Progenitor cell of endocrine pancreas (in vitro differentiated cells): ENCODE results near the gene NR5A2. TPM values are rescaled to one million over a fixed set of nuclear protein-coding genes. Genes with fewer than 3 reads are reported as not detected.

Experiments
- DNase-seq: peaks from one replicate; pipeline ENCODE4 v3.0.0; 2021; ENCODE audit warnings: low spot score; ENCODE audit not compliant: unreplicated experiment
- H3K27ac Mint-ChIP-seq: 2 replicates; pipeline ENCODE4 v1.8.0; 2021; ENCODE audit warnings: mild to moderate bottlenecking, moderate library complexity, mixed read lengths
- H3K27me3 Mint-ChIP-seq: 2 replicates; pipeline ENCODE4 v1.8.0; 2021; ENCODE audit warnings: mixed read lengths
- H3K36me3 Mint-ChIP-seq: 2 replicates; pipeline ENCODE4 v1.8.0; 2022; ENCODE audit warnings: mixed read lengths; ENCODE audit not compliant: insufficient read depth
- H3K4me1 Mint-ChIP-seq: 2 replicates; pipeline ENCODE4 v1.8.0; 2021; ENCODE audit warnings: low read depth, mixed read lengths
- H3K4me3 Mint-ChIP-seq: 2 replicates; pipeline ENCODE4 v1.8.0; 2021; ENCODE audit warnings: low read depth, mild to moderate bottlenecking, moderate library complexity, mixed read lengths
- H3K9me3 Mint-ChIP-seq: 2 replicates; pipeline ENCODE4 v1.8.0; 2021; ENCODE audit warnings: low read depth, mixed read lengths
- CTCF ChIP-seq: fragments of 200-600 bp; sonication (generic); IDR thresholded peaks from one replicate; pipeline ENCODE4 v1.5.0; 2021; ENCODE audit warnings: antibody characterized with exemption, mild to moderate bottlenecking; ENCODE audit not compliant: unreplicated experiment
- total RNA-seq: library from RNA; stranded (reverse); gene quantifications from 2 replicates; pipeline ENCODE4 v1.2.1, GENCODE V29; 2021

NR5A2 gene
- total RNA-seq, 1 donor from 2014 or later = 23.2 TPM

- no peaks in the 10 kb centered on the region for H3K36me3 Mint-ChIP-seq
- no peaks in the 10 kb centered on the region for H3K4me1 Mint-ChIP-seq
- H3K27me3 Mint-ChIP-seq = no peaks in the 10 kb centered on the region
- H3K9me3 Mint-ChIP-seq = peaks cover 3% of the 10 kb centered on the region
- no peak for TF ChIP-seq CTCF
- no peak overlapping the region for H3K4me3 Mint-ChIP-seq
- H3K27ac Mint-ChIP-seq = no peak overlapping the region
- no peak for DNase-seq
Measured at GRCh38 chr1:200191993-200192392, 164.5 kb downstream of the NR5A2 start.

GRCh38 chr1:200194477-200194876 is 167.0 kb downstream of the NR5A2 start:
- Mint-ChIP-seq H3K27me3 (no peaks in the 10 kb centered on the region), H3K36me3 (no peaks in the 10 kb centered on the region), H3K4me1 (no peaks in the 10 kb centered on the region), H3K27ac (no peak overlapping the region), H3K4me3 (no peak overlapping the region), H3K9me3 (no peaks in the 10 kb centered on the region)
- no peak for TF ChIP-seq CTCF
- no peak for DNase-seq

- Mint-ChIP-seq H3K9me3 (peaks cover 3% of the 10 kb centered on the region), H3K4me1 (no peaks in the 10 kb centered on the region), H3K27ac (no peak overlapping the region)
Measured at GRCh38 chr1:200198236-200198635, 170.7 kb downstream of the NR5A2 start.

GRCh38 chr1:200205216-200205995 is 177.9 kb downstream of the NR5A2 start:
- Mint-ChIP-seq H3K9me3 (peaks cover 3% of the 10 kb centered on the region), H3K27ac (no peak overlapping the region), H3K4me3 (no peak overlapping the region), H3K36me3 (no peaks in the 10 kb centered on the region), H3K27me3 (peaks cover 4% of the 10 kb centered on the region), H3K4me1 (no peaks in the 10 kb centered on the region)
- TF ChIP-seq CTCF = no peak
- no peak for DNase-seq

More at GRCh38 chr1:200198236-200198635, 170.7 kb downstream of the NR5A2 start:
- no peak overlapping the region for H3K4me3 Mint-ChIP-seq
- no peak for DNase-seq
- no peaks in the 10 kb centered on the region for H3K36me3 Mint-ChIP-seq
- no peak for TF ChIP-seq CTCF
- peaks cover 4% of the 10 kb centered on the region for H3K27me3 Mint-ChIP-seq

GRCh38 chr1:200206340-200206739 is 178.8 kb downstream of the NR5A2 start:
- DNase-seq = no peak
- Mint-ChIP-seq H3K9me3 (peaks cover 3% of the 10 kb centered on the region), H3K36me3 (no peaks in the 10 kb centered on the region), H3K27me3 (peaks cover 4% of the 10 kb centered on the region), H3K27ac (no peak overlapping the region), H3K4me3 (no peak overlapping the region), H3K4me1 (no peaks in the 10 kb centered on the region)
- no peak for TF ChIP-seq CTCF
